DOHH2 (cell line): ENCODE results near the gene IGFBP2.

Experiments used
- EZH2phosphoT487 ChIP-seq: fragments of 200-600 bp; sonication (generic); IDR thresholded peaks from 2 replicates; pipeline ENCODE4 v1.6.1; 2017; ENCODE audit warnings: borderline replicate concordance, mild to moderate bottlenecking, antibody characterized with exemption, low read length, moderate library complexity, mixed read lengths
- TF ChIP-seq, protein P1 (sequence below): fragments of 200-600 bp; sonication (generic); IDR thresholded peaks from one replicate; pipeline ENCODE4 v1.5.1; 2014; ENCODE audit warnings: antibody characterized with exemption, mild to moderate bottlenecking, low read depth, low read length; ENCODE audit not compliant: poor library complexity, severe bottlenecking

DNA sequence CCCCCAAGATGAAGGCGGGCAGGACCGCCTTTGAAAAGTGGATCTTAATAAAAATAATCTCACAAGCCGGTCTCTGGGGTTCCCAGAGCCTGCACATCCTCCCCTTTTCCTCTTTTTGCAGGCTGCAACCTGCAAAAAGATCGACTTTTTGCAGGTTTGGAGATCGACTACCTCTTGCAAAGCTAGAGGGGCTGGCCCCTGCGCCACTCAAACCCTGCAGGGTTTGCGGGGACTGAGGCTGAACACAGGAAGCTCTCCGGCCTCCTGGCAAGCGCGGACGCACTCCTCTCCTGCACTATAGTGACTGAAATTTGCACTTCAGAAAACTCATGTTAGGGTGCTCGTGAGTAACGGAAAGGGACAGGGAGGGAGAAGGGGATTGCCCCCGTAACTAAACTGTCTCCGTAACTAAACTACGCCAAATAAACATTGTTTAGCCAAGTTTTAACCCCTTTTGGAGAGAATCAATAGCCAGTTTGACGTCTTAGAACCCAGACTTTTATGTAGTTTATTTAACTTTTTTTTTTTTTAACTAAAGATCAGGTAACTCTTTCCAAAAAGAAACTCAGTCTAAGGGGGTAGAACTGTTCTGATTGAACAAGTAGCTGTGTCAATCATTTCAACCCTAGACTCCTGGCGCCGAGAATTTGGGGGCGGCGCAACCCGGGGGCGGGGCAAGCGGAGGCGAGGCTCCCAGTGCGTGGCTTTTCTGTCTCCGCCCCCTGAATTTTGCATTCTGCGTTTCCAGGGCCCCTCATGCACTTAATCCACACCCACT, 59.6 kb downstream of the IGFBP2 start:
- TF ChIP-seq, protein P1, sequence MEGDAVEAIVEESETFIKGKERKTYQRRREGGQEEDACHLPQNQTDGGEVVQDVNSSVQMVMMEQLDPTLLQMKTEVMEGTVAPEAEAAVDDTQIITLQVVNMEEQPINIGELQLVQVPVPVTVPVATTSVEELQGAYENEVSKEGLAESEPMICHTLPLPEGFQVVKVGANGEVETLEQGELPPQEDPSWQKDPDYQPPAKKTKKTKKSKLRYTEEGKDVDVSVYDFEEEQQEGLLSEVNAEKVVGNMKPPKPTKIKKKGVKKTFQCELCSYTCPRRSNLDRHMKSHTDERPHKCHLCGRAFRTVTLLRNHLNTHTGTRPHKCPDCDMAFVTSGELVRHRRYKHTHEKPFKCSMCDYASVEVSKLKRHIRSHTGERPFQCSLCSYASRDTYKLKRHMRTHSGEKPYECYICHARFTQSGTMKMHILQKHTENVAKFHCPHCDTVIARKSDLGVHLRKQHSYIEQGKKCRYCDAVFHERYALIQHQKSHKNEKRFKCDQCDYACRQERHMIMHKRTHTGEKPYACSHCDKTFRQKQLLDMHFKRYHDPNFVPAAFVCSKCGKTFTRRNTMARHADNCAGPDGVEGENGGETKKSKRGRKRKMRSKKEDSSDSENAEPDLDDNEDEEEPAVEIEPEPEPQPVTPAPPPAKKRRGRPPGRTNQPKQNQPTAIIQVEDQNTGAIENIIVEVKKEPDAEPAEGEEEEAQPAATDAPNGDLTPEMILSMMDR = no peak
- no peak; the same call in 1 of the 2 replicates for TF ChIP-seq EZH2phosphoT487
